GM21526 (cell line): ENCODE results near the gene PCBP4.

Experiments
- ATAC-seq: cut with Tn5 transposase; IDR thresholded peaks from one replicate; pipeline ENCODE4 v1.9.1; 2021; ENCODE audit warnings: moderate library complexity; ENCODE audit not compliant: unreplicated experiment, low FRiP score

Gene PCBP4

GRCh38 chr3:51942603-51943450, 24.4 kb downstream of the PCBP4 start:
- peak; percentile 30 for ATAC-seq

DNA sequence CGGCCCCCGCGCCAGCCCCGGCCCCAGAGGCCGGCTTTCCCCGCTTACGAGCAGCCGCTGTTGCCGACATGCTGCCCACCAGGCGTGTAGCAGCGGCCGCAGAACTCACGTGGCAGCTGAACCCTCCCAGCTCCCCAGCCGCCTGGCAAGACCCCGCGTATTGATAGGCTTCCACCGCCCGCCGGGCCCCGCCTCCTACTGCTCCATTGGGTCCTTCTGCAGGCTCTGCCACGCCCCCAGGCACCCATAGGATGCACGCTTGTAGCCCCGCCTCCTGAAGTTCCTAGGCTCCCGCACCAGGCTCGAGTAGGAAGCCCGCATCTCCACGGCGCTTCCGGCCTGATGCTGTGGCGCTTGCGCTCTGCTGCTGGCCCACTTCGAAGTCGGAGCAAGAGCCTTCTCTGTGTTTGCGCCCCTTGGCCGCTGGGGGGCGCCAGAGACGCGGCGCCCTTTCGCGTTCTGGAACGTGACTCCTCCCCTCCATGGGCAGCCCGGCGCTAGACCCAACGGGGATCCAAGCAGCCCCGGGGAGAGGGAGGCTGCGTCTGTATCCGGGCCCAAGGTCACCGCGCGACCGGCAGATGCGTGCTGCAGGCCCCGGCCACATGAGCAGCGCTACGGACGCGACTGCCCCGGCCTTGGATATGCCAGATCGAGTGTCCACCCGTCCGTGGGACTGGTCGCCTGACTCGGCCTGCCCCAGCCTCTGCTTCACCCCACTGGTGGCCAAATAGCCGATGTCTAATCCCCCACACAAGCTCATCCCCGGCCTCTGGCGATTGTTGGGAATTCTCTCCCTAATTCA, 25.3 kb downstream of the PCBP4 start, which contains the start of the genes PARP3 and RRP9:
Gene PARP3 (plus strand): TSS at position 566 of the 805 bp plus-strand sequence. CDS start 993 bp downstream, outside the sequence.
Gene RRP9 (minus strand): TSS at position 107 of the 805 bp plus-strand sequence. CDS start 37 bp downstream, at position 70.
- peak; percentile 79 for ATAC-seq

DNA sequence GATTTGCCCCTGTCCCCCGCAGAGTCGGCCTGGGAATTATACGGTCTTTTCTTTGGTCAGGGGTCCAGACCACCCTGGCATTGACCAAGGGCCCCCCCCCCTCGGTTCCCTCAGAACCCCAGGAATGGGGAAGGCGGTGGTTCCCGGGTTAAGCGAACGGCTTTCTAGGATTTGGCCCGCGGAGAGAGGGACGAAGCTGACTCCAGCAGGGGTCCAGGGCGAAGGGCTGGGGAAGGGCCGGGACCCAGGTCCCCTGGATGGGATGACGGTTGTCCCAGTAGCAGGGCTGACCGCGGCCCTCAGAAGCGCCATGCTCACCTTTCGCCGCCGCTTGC, 25.8 kb downstream of the PCBP4 start:
- ATAC-seq, result peak; percentile 5

- no peak for ATAC-seq
Measured at GRCh38 chr3:51940648-51941462, 26.4 kb downstream of the PCBP4 start.

DNA sequence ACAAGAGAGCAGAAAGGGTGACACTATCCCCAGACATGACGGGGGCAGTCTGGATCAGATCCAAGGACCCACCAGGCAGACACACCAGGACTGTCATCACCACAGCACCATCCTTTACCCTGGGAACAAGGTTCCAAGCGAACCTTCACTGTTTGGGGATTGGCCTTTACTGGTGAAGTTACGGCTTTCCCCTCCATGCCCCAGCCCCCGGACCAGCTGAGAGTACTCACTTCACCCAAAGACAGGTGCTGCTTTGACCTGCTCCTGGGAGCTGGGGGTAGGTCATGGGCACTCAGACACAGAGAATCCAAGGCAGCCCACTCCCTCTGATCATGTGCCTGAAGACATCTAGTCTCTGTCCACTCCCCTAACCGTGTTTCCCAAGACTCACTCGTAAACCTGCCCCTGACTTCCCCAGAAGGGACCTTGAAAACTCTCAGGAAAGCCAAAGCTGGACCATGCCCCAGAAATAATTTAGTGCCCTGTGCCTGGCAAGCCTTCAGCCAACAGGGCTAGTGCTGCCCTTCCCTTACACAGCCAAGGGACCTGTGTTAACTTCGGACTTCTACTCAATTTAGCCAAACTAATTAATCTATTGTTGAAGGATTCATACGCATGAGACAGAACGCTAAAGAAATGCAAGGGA, 28.4 kb downstream of the PCBP4 start:
- no peak for ATAC-seq

- ATAC-seq, result no peak
Measured at GRCh38 chr3:51937611-51938450, 29.4 kb downstream of the PCBP4 start.

- ATAC-seq, result no peak
Measured at GRCh38 chr3:51937014-51937413, 30.2 kb downstream of the PCBP4 start.

DNA sequence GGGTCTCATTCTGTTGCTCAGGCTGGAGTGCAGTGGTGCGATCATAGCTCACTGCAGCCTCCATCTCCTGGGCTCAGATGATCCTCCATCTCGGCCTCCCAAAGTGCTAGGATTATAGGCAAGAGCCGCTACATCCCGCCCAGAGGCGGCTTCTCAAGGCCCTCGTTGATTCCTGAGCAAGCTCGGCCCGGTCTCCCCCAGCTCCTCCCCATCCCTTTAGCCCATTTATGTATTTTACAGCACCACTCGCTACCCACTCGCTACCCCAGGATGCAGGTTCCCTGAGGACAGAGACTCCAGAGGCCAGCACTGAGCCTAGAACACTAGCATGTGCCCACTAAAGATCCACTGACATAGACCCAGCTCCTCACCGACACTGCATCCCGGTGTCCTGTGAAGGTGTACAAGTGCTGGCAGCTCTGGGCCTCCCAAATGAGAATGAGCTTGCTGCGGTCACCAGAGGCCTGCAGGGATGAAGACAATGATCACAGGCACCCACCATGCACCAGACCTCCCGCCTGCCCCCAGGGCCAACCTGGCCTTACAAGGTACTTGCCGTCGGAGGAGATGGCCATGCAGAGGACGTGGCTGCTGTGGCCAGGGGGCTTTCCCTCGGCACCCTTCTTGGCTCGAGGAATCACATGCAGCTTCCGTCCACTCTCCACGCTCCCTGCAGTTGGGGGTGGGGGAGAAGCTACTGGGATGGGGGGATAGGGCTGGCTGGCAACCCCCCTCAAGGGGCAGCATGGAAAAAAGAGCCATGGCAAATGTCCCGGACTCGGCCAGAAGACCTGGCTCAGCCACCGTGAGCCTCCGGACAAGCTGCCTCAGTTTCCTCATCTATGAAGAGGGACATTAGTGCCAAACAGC, 31.1 kb downstream of the PCBP4 start:
- ATAC-seq, result no peak

- ATAC-seq, result no peak
Measured at GRCh38 chr3:51934991-51935885, 32.0 kb downstream of the PCBP4 start.

GRCh38 chr3:51934139-51934850, 33.0 kb downstream of the PCBP4 start:
- no peak for ATAC-seq

- ATAC-seq, result no peak
Measured at GRCh38 chr3:51933471-51934138, 33.6 kb downstream of the PCBP4 start.

DNA sequence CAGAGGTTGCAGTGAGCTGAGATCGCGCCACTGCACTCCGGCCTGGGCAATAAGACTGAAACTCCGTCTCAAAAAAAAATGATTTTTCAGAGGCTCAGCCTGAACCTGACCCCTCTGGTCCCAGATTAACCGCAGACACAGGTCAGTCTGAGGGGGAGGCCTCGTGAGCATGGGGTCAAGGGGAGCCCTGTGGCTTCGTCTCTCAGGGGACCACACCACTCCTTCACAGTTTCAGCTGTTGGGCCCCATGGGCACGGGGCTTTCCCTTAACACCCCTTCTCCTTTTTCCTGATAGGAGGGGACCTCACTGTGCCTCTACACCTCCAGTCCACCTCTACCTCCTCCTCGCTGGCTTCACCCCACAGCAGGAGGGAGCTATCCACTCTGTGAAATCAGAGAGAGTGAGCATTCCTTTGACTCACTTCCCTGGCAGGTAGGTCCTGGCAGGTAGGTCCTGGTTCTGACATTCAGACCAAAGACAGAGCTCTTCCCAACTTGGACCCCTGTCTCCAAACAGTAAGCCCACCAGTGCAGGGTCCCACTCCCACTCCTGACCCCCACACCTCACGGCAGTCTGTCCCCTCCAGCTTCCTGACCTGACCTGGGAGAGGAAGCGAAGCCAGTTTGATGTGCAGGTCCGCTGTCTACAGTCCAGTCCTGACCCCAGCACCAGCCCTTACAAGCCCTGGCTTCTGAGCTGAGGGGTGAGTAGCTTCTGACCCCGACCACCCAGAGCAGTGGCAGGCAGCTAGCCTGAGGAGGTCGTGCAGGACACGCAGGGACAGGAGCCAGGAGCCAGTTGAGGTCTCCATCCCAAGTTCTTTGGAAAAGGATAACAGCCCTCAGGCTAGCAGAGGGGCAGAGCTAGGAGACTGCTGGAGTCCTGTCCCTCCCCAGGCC, 34.5 kb downstream of the PCBP4 start:
- no peak for ATAC-seq

DNA sequence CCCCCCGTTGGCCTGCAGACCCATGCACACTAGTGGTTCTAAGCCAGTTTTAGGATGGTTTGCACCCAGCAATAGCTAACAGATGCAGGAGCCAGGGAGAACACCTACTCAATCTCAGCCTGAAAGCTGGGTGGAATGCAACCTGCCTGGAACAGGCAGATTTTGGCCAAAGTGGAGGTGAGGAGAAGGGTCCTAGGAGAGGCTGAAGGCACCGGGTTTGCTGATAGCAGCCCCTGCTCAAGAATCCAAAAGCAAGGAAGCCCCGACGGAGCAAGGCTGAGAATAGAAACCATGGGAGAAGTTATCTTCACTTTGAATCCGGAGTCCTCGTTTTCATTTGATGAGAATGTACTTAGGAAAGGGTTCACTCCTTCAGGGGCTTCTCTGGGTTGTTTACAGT, 35.5 kb downstream of the PCBP4 start:
- no peak for ATAC-seq

DNA sequence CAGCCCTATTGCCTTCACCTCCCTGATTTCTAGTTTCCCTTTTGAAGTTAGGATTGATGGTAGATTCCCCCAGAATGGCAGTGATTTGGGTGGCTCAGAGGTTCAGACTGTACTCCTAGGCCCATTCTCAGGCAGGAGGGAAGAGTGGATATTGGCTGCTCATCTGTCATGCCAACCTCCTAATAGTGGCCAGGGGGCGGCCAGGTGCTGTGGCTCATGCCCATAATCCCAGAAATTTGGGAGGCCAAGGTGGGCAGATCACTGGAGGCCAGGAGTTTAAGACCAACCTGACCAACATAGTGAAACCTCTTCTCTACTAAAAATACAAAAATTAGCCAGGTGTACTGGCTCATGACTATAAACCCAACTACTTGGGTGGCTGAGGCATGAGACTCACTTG, 36.8 kb downstream of the PCBP4 start:
- ATAC-seq, result no peak

GRCh38 chr3:51929420-51930003, 37.7 kb downstream of the PCBP4 start:
- ATAC-seq, result no peak
